ENCODE data around the gene LAMTOR3. TPM values are rescaled to one million over a fixed set of nuclear protein-coding genes. Genes with fewer than 3 reads are reported as not detected.

LAMTOR3 gene
- 27.1 and 28.8 TPM in 2 replicates for total RNA-seq

- Mint-ChIP-seq H3K4me1 (ENCODE audit: low read depth) (peaks cover 27% of the 10 kb centered on the region), H3K27ac (peak within 1 kb of the TSS; percentile 95), H3K9me3 (no peaks in the 10 kb centered on the region), H3K36me3 (ENCODE audit: low read depth) (peaks cover 24% of the 10 kb centered on the region), H3K4me3 (ENCODE audit: low read depth) (peak within 1 kb of the TSS; percentile 98), H3K27me3 (ENCODE audit: low read depth) (no peaks in the 10 kb centered on the region)
- DNase-seq (ENCODE audit: low spot score), result peak; percentile 87
- intact Hi-C loops (cut with micrococcal nuclease), result loop anchor here (1.0 to 2.0 kb wide), 3 partner anchors 46 to 331 kb away; no protein-coding TSS in a partner anchor
Observed at GRCh38 chr4:99894161-99894997, at the start of gene LAMTOR3. LAMTOR3 (minus strand) TSS chr4:99894427; CDS start chr4:99893963, 464 bp downstream.

DNA sequence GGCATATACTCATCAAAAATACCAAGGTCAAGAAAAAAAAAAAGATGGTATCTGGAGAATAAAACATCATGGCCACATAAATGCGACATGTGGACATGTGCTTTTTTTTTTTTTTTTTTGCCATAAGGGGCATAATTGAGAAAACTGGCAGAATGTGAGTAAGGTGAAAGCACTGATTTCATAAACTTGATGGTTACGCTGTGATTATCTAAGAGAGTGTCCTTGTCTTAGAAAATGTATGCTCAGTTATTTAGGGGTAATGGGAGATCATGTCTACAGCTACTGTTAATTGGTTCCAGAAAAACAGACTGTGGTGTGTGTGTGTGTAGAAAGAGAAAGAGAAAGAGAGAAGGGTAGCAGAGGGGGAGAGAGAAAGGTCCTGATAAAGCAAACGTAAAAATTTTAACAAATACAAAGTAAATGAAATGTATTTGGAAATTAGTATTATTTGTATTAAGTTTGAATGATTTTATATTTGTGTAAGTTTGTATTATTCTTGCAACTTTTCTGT lies 44.1 kb upstream of the LAMTOR3 start:
- Mint-ChIP-seq H3K4me3 (ENCODE audit: low read depth) (no peak overlapping the region), H3K9me3 (peaks cover 25% of the 10 kb centered on the region), H3K27me3 (ENCODE audit: low read depth) (no peaks in the 10 kb centered on the region), H3K27ac (no peak overlapping the region), H3K4me1 (ENCODE audit: low read depth) (peaks cover 21% of the 10 kb centered on the region), H3K36me3 (ENCODE audit: low read depth) (peaks cover 70% of the 10 kb centered on the region)
- DNase-seq (ENCODE audit: low spot score), result no peak
- intact Hi-C loops (cut with micrococcal nuclease), result no loop called here

- H3K9me3 Mint-ChIP-seq, result peaks cover 29% of the 10 kb centered on the region
- intact Hi-C loops (cut with micrococcal nuclease), result no loop called here
- H3K27ac Mint-ChIP-seq, result no peak overlapping the region
- no peak overlapping the region for H3K4me3 Mint-ChIP-seq (ENCODE audit: low read depth)
- peaks cover 21% of the 10 kb centered on the region for H3K4me1 Mint-ChIP-seq (ENCODE audit: low read depth)
- H3K36me3 Mint-ChIP-seq (ENCODE audit: low read depth), result peaks cover 73% of the 10 kb centered on the region
- H3K27me3 Mint-ChIP-seq (ENCODE audit: low read depth), result no peaks in the 10 kb centered on the region
- DNase-seq (ENCODE audit: low spot score), result no peak
Observed at GRCh38 chr4:99934891-99935290, 40.7 kb upstream of the LAMTOR3 start.

- Mint-ChIP-seq H3K27me3 (ENCODE audit: low read depth) (no peaks in the 10 kb centered on the region), H3K27ac (no peak overlapping the region), H3K4me3 (ENCODE audit: low read depth) (no peak overlapping the region), H3K9me3 (peaks cover 4% of the 10 kb centered on the region), H3K4me1 (ENCODE audit: low read depth) (peaks cover 23% of the 10 kb centered on the region), H3K36me3 (ENCODE audit: low read depth) (peaks cover 59% of the 10 kb centered on the region)
- DNase-seq (ENCODE audit: low spot score), result no peak
- intact Hi-C loops (cut with micrococcal nuclease), result no loop called here
Observed at GRCh38 chr4:99927566-99927965, 33.3 kb upstream of the LAMTOR3 start.

- H3K4me3 Mint-ChIP-seq (ENCODE audit: low read depth), result no peak overlapping the region
- peaks cover 63% of the 10 kb centered on the region for H3K36me3 Mint-ChIP-seq (ENCODE audit: low read depth)
- peaks cover 16% of the 10 kb centered on the region for H3K4me1 Mint-ChIP-seq (ENCODE audit: low read depth)
- H3K9me3 Mint-ChIP-seq, result peaks cover 15% of the 10 kb centered on the region
- no peaks in the 10 kb centered on the region for H3K27me3 Mint-ChIP-seq (ENCODE audit: low read depth)
- intact Hi-C loops (cut with micrococcal nuclease), result no loop called here
- H3K27ac Mint-ChIP-seq, result no peak overlapping the region
- no peak for DNase-seq (ENCODE audit: low spot score)
Observed at GRCh38 chr4:99921174-99921573, 26.9 kb upstream of the LAMTOR3 start.

DNA sequence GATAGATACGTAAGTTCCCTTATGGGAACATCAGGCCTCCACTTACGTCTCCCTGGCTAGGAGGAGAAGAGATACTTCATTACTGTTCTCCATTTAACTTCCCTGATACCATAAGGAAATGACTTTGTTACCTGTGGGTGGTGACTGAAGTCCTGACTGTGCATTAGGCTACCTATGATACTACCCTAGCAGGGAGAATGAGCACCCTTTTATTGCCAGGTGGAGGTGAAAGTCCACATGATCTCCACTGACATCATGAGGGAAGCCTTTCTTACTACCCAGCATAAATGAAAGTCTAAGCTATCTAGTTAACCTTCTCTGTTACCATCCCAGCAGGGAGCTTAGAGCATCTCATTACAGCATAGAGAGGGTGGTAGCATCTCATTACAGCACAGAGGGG lies 24.4 kb upstream of the LAMTOR3 start:
- Mint-ChIP-seq H3K36me3 (ENCODE audit: low read depth) (peaks cover 74% of the 10 kb centered on the region), H3K4me1 (ENCODE audit: low read depth) (peaks cover 17% of the 10 kb centered on the region), H3K27me3 (ENCODE audit: low read depth) (no peaks in the 10 kb centered on the region), H3K27ac (no peak overlapping the region), H3K4me3 (ENCODE audit: low read depth) (no peak overlapping the region), H3K9me3 (peaks cover 15% of the 10 kb centered on the region)
- intact Hi-C loops (cut with micrococcal nuclease), result no loop called here
- no peak for DNase-seq (ENCODE audit: low spot score)

- Mint-ChIP-seq H3K27ac (no peak overlapping the region), H3K36me3 (ENCODE audit: low read depth) (peaks cover 73% of the 10 kb centered on the region), H3K4me3 (ENCODE audit: low read depth) (no peak overlapping the region), H3K27me3 (ENCODE audit: low read depth) (no peaks in the 10 kb centered on the region), H3K4me1 (ENCODE audit: low read depth) (peaks cover 17% of the 10 kb centered on the region), H3K9me3 (peaks cover 15% of the 10 kb centered on the region)
- DNase-seq (ENCODE audit: low spot score), result no peak
- intact Hi-C loops (cut with micrococcal nuclease), result no loop called here
Observed at GRCh38 chr4:99917575-99917974, 23.3 kb upstream of the LAMTOR3 start.

- H3K27ac Mint-ChIP-seq, result peak overlapping the region; percentile 29
- peaks cover 75% of the 10 kb centered on the region for H3K36me3 Mint-ChIP-seq (ENCODE audit: low read depth)
- H3K9me3 Mint-ChIP-seq, result peaks cover 15% of the 10 kb centered on the region
Observed at GRCh38 chr4:99915449-99915848, 21.2 kb upstream of the LAMTOR3 start.

GRCh38 chr4:99894998-99895397 lies 771 bp upstream of the LAMTOR3 start:
- H3K36me3 Mint-ChIP-seq (ENCODE audit: low read depth), result peaks cover 27% of the 10 kb centered on the region
- intact Hi-C loops (cut with micrococcal nuclease), result loop anchor here (1.0 to 2.0 kb wide), 3 partner anchors 46 to 332 kb away; no protein-coding TSS in a partner anchor
- peak overlapping the region; percentile 81 for H3K4me3 Mint-ChIP-seq (ENCODE audit: low read depth)
- no peak for DNase-seq (ENCODE audit: low spot score)
- H3K4me1 Mint-ChIP-seq (ENCODE audit: low read depth), result peaks cover 27% of the 10 kb centered on the region
- H3K27me3 Mint-ChIP-seq (ENCODE audit: low read depth), result no peaks in the 10 kb centered on the region
- no peaks in the 10 kb centered on the region for H3K9me3 Mint-ChIP-seq
- H3K27ac Mint-ChIP-seq, result no peak overlapping the region

More at GRCh38 chr4:99915449-99915848, 21.2 kb upstream of the LAMTOR3 start:
- no peaks in the 10 kb centered on the region for H3K27me3 Mint-ChIP-seq (ENCODE audit: low read depth)
- peaks cover 13% of the 10 kb centered on the region for H3K4me1 Mint-ChIP-seq (ENCODE audit: low read depth)
- no peak for DNase-seq (ENCODE audit: low spot score)
- intact Hi-C loops (cut with micrococcal nuclease), result no loop called here
- no peak overlapping the region for H3K4me3 Mint-ChIP-seq (ENCODE audit: low read depth)

DNA sequence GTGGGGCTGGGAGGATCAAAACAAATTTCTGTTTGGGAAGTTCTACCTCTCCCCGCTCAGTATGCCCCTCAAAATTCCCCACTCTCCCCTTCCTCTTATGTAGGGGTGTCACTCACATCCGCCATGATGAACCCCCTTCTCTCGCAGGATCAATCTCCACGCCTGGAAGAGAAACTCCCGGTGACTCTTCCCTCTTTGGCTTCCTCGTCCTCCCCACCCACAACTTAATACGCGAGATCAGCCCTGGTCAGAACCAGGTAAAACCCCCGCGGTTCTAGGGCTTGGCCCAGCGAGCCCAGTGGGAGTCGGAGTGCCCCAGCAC lies 427 bp downstream of the LAMTOR3 start:
- DNase-seq (ENCODE audit: low spot score), result no peak
- Mint-ChIP-seq H3K36me3 (ENCODE audit: low read depth) (peaks cover 27% of the 10 kb centered on the region), H3K27ac (peak overlapping the region; percentile 95), H3K4me3 (ENCODE audit: low read depth) (peak overlapping the region; percentile 98), H3K9me3 (no peaks in the 10 kb centered on the region), H3K27me3 (ENCODE audit: low read depth) (no peaks in the 10 kb centered on the region), H3K4me1 (ENCODE audit: low read depth) (peaks cover 27% of the 10 kb centered on the region)
- intact Hi-C loops (cut with micrococcal nuclease), result loop anchor here (1.0 to 2.0 kb wide), 3 partner anchors 45 to 330 kb away; no protein-coding TSS in a partner anchor

GRCh38 chr4:99893029-99893428 lies 1.2 kb downstream of the LAMTOR3 start:
- H3K36me3 Mint-ChIP-seq (ENCODE audit: low read depth), result peaks cover 27% of the 10 kb centered on the region
- H3K27ac Mint-ChIP-seq, result peak overlapping the region; percentile 95
- no peaks in the 10 kb centered on the region for H3K27me3 Mint-ChIP-seq (ENCODE audit: low read depth)
- intact Hi-C loops (cut with micrococcal nuclease), result no loop called here
- peak overlapping the region; percentile 98 for H3K4me3 Mint-ChIP-seq (ENCODE audit: low read depth)
- H3K9me3 Mint-ChIP-seq, result no peaks in the 10 kb centered on the region
- DNase-seq (ENCODE audit: low spot score), result no peak
- H3K4me1 Mint-ChIP-seq (ENCODE audit: low read depth), result peaks cover 27% of the 10 kb centered on the region

GRCh38 chr4:99891351-99891750 lies 2.9 kb downstream of the LAMTOR3 start:
- no peak for DNase-seq (ENCODE audit: low spot score)
- Mint-ChIP-seq H3K36me3 (ENCODE audit: low read depth) (peaks cover 28% of the 10 kb centered on the region), H3K4me1 (ENCODE audit: low read depth) (peaks cover 27% of the 10 kb centered on the region), H3K27ac (no peak overlapping the region), H3K9me3 (no peaks in the 10 kb centered on the region), H3K4me3 (ENCODE audit: low read depth) (no peak overlapping the region), H3K27me3 (ENCODE audit: low read depth) (no peaks in the 10 kb centered on the region)
- intact Hi-C loops (cut with micrococcal nuclease), result no loop called here

- Mint-ChIP-seq H3K27me3 (ENCODE audit: low read depth) (no peaks in the 10 kb centered on the region), H3K4me1 (ENCODE audit: low read depth) (peaks cover 9% of the 10 kb centered on the region), H3K27ac (no peak overlapping the region), H3K36me3 (ENCODE audit: low read depth) (peaks cover 23% of the 10 kb centered on the region), H3K9me3 (no peaks in the 10 kb centered on the region), H3K4me3 (ENCODE audit: low read depth) (no peak overlapping the region)
- intact Hi-C loops (cut with micrococcal nuclease), result no loop called here
- DNase-seq (ENCODE audit: low spot score), result no peak
Observed at GRCh38 chr4:99887837-99888236, 6.4 kb downstream of the LAMTOR3 start.

All from activated T-helper 2 cell treated with anti-CD3 and anti-CD28 coated beads, Interferon-gamma antibody, Interleukin-2, Interleukin-4, amounts not matched to agents 10 μg/mL and 5 μg/mL and 100 μg/mL, durations not matched to agents 14 hours and 24 hours and 36 hours (primary cell).